Subcutaneous abdominal adipose tissue (tissue), 5 donors: ENCODE data around the gene CXCL9.
"Not testable (repeated sequence)": the region's sequence is repeated elsewhere in the genome, so short reads cannot be mapped to it uniquely, and the experiment has no call there.

Experiments
- H3K27ac ChIP-seq: one replicate; pipeline ENCODE4 v1.7.0; 2013; ENCODE audit warnings: low read depth, mild to moderate bottlenecking, inconsistent platforms, low read length, moderate library complexity
- H3K27me3 ChIP-seq, 5 donors: one replicate each; pipeline ENCODE4 v1.7.0; 2013; ENCODE audit warnings: low read length in 5 of 5, inconsistent platforms in 1 of 5; ENCODE audit not compliant: control insufficient read depth in 5 of 5, insufficient read depth in 4 of 5
- H3K36me3 ChIP-seq, 5 donors: one replicate each; pipeline ENCODE4 v1.7.0; 2013; ENCODE audit warnings: low read length in 5 of 5; ENCODE audit not compliant: control insufficient read depth in 5 of 5, insufficient read depth in 5 of 5
- H3K4me1 ChIP-seq, 5 donors: one replicate each; pipeline ENCODE4 v1.7.0; 2013; ENCODE audit warnings: low read length in 5 of 5, mild to moderate bottlenecking in 3 of 5, moderate library complexity in 1 of 5; ENCODE audit not compliant: control insufficient read depth in 5 of 5, insufficient read depth in 5 of 5
- H3K4me3 ChIP-seq, 5 donors: one replicate each; pipeline ENCODE4 v1.7.0; 2013; ENCODE audit warnings: low read length in 5 of 5, low read depth in 1 of 5
- H3K9ac ChIP-seq, 5 donors: one replicate each; pipeline ENCODE4 v1.7.0; 2013; ENCODE audit warnings: low read length in 5 of 5, mild to moderate bottlenecking in 4 of 5, moderate library complexity in 3 of 5
- H3K9me3 ChIP-seq, 5 donors: one replicate each; pipeline ENCODE4 v1.7.0; 2013; ENCODE audit warnings: low read length in 5 of 5; ENCODE audit not compliant: control insufficient read depth in 5 of 5
- donor health status: healthy.
- donor health status: healthy.
- donor health status: healthy.
- donor health status: healthy.
- donor health status: healthy.

CXCL9 gene

DNA sequence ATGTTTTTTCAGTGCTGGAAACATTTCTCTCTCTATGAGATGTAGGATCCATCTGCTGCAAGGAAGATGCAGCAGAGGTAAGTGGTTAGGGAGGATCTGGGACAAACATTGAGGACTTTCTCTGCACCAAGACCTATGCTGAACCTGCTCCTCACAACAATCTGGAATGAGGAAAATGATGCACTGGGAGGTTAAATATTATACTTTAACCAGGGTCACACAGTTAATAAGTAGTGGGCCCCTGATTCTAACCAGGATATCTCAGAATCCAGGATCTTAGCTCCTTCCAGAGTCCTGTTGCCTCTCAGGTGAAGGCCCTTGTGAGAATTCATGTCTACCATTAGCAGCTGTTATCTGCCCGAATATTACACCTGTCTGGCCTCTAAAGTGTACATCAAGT lies 7.0 kb downstream of the CXCL9 start:
- Histone ChIP-seq H3K27me3 (no peaks in the 10 kb centered on the region), H3K36me3 (no peaks in the 10 kb centered on the region), H3K4me3 (no peak overlapping the region), H3K9ac (no peak overlapping the region), H3K27ac (no peak overlapping the region), H3K4me1 (peaks cover 0 to 12% (median 0%) of the 10 kb centered on the region in 5 donors), H3K9me3 (no peaks in the 10 kb centered on the region)

DNA sequence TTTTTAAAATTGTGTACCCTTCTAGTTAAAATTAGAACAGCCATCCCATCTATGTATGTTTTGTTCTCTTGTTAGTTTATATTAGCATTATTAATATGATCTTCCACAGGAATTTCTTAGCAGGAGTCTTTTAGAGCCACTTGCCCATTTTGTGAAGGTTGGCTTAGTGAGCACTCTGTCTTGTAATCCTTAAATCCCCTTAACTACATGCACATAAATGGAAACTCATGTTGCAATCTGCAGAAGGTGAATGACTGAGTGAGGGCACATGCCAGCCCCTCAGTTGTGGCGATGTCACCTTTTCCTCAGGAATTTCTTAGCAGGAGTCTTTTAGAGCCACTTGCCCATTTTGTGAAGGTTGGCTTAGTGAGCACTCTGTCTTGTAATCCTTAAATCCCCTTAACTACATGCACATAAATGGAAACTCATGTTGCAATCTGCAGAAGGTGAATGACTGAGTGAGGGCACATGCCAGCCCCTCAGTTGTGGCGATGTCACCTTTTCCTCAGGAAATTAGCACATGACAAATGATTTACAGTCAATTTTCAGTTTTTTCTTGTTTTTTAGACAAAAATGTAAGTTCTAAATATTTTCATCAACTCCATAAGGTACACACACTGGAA lies 8.7 kb downstream of the CXCL9 start:
- not testable (repeated sequence) for H3K36me3 ChIP-seq, H3K9me3 ChIP-seq, H3K27ac ChIP-seq, H3K4me3 ChIP-seq, H3K9ac ChIP-seq, H3K27me3 ChIP-seq
- peaks cover 0 to 12% (median 0%) of the 10 kb centered on the region in 5 donors for H3K4me1 ChIP-seq

DNA sequence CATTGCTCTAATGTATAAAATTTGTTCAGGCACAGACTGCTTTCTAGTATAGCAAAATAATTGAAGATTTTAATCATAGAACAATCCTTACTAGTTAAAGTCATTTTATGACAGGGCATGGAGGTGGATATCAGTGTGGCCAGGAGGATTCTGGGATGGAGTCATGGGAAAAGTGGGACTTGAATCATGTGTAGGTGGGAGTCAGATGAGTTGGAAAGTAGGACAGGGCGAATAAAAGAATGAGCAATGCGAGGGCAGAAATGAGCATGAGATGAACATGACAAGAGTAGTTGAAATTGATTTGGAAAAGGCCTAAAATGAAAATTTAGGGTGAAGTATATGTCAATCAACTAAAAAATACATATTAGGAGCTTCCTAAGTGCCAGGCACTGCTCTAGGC lies 9.4 kb downstream of the CXCL9 start:
- H3K9ac ChIP-seq = no peak overlapping the region
- peaks cover 0 to 12% (median 0%) of the 10 kb centered on the region in 5 donors for H3K4me1 ChIP-seq

DNA sequence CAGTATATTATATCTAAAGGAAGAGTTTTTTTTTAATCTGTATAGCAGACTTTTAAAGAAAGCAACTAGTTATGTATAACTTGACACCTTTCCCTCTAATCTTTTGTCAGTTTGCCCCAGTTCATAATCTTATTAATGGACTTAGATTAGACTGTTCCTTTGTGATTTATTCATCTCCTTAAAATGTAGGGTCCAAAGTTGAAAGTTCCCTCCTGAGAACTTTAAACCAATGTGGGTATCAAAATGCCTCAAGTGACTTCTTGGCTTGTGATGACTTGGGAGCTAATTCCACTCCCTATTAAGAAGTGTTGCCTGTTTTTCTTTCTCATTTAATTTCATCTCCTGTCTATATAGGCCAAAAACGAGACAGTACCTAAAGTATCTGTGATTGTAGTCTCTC lies 10.2 kb downstream of the CXCL9 start:
- Histone ChIP-seq H3K9me3 (no peaks in the 10 kb centered on the region), H3K4me1 (peaks cover 0 to 5% (median 0%) of the 10 kb centered on the region in 5 donors), H3K27me3 (no peaks in the 10 kb centered on the region), H3K36me3 (no peaks in the 10 kb centered on the region), H3K27ac (no peak overlapping the region), H3K4me3 (no peak overlapping the region), H3K9ac (no peak overlapping the region)

More for the DNA sequence above, 9.4 kb downstream of the CXCL9 start:
- Histone ChIP-seq H3K9me3 (no peaks in the 10 kb centered on the region), H3K27ac (no peak overlapping the region), H3K4me3 (no peak overlapping the region), H3K36me3 (no peaks in the 10 kb centered on the region), H3K27me3 (no peaks in the 10 kb centered on the region)

DNA sequence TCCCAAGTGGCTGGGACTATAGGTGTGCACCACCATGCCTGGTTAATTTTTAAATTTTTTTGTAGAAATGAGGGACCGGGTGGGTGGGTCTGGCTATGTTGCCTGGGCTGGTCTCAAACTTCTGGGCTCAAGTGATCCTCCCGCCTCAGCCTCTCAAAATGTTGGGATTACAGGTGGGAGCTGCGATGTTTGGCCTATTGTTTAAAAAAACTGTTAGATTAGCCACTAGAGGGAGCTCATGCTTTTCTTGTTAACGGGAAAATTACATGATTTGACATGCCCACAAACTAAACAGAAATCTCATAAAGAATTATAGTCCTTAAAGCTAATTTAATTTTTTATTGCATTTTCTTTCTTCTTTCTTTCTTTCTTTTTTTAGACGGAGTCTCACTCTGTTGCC lies 11.6 kb downstream of the CXCL9 start:
- Histone ChIP-seq H3K9ac (no peak overlapping the region), H3K27ac (no peak overlapping the region), H3K36me3 (no peaks in the 10 kb centered on the region), H3K9me3 (no peaks in the 10 kb centered on the region), H3K27me3 (no peaks in the 10 kb centered on the region), H3K4me1 (peaks cover 0 to 6% (median 4%) of the 10 kb centered on the region in 5 donors), H3K4me3 (no peak overlapping the region)

DNA sequence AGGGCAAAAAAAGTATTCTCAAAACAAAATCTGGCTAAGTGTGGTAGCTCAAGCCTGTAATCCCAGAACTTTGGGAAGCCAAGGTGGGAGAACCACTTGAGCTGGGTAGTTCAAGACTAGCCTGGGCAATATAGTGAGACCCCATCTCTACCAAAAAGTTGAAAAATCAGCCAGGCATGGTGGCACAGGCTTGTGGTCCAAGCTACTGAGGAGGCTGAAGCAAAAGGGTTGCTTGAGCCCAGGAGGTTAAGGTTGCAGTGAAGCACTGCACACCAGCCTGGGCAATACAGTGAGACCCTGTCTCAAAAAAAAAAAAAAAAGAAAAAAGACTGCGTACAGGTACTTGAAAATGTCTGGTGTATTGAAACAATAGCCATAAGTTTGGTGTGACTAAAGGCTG lies 14.8 kb downstream of the CXCL9 start:
- Histone ChIP-seq H3K4me3 (no peak overlapping the region), H3K27ac (no peak overlapping the region), H3K4me1 (peaks cover 0 to 30% (median 25%) of the 10 kb centered on the region in 5 donors), H3K27me3 (no peaks in the 10 kb centered on the region), H3K9ac (no peak overlapping the region), H3K9me3 (no peaks in the 10 kb centered on the region), H3K36me3 (no peaks in the 10 kb centered on the region)

DNA sequence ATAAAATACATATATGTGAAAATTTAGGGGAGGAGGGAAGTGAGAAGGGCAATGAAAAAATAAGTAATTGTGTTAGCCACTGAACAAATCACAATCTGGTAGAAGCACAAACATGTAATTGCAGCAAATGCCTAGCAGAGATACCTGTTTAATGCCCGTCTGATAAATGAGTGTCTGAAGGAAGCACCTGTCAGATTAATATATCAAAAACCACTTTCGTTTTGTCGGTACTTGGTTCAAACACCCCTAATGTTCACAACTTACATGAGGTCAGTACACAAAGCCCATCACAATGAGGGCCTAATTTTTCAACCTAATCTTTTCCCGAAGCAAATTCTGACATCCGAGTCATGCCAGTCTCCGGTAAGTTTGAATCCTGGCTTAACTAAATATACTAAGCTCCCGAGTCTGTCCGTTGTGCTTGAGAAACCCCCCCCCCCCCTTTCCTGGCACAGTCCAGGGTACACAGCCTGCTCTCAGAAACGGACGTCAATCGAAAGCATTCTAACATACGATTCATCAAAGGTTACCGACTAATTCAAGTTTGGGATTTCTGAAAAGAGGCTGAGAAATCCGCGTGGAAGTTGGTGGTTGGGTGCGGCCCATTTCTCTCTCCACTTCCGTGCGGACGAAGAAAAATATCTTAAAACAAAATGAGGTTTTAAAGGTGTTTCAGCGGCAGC lies 17.3 kb downstream of the CXCL9 start:
- Histone ChIP-seq H3K9ac (peak overlapping the region; percentile 70 to 92 (median 88)), H3K4me1 (peaks cover 0 to 30% (median 25%) of the 10 kb centered on the region in 5 donors), H3K9me3 (no peaks in the 10 kb centered on the region), H3K27ac (peak overlapping the region; percentile 51), H3K36me3 (no peaks in the 10 kb centered on the region), H3K4me3 (peak overlapping the region; percentile 88 to 92 (median 91)), H3K27me3 (no peaks in the 10 kb centered on the region)

DNA sequence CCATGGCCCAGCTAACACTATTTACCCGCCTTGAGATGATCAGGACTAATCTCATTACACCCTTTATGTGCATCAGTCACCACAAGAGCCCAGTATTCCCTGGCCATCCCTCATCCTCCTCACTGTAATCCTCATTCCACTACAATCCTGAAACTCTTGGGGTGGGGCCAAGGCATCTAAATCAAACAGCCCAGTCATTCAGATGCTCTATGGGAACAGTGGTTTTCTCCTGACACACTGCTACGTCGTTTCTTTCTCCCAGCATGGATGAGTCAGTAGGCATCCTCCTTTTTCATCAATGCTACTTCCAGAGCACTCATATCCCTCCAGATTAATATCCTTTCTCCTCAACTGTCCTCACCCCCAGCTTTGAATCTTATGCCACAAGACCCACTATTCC lies 22.2 kb downstream of the CXCL9 start:
- Histone ChIP-seq H3K27ac (no peak overlapping the region), H3K4me1 (peaks cover 0 to 21% (median 17%) of the 10 kb centered on the region in 5 donors), H3K36me3 (peaks cover 9 to 21% (median 17%) of the 10 kb centered on the region in 5 donors), H3K27me3 (no peaks in the 10 kb centered on the region), H3K4me3 (no peak overlapping the region), H3K9me3 (no peaks in the 10 kb centered on the region), H3K9ac (no peak overlapping the region)

DNA sequence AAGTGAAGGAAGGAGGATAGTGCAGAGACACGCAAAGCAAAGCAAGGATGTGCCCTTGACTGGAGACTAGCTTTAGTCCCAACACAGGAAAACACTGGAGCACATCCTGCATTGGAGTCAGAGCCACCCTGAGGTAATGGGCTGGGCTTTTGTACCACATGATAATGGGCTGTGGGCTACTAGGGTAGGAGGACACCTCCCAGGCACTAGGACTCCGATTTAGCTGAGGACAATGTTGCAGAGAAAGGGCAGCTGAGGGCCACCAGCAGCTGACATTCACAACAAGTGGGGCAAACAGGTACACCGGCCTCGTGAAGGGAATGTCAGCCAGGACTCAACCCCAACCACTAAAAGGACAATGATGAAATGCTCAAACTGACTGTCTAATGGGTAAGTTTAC lies 26.7 kb downstream of the CXCL9 start:
- Histone ChIP-seq H3K27me3 (no peaks in the 10 kb centered on the region), H3K4me1 (no peaks in the 10 kb centered on the region), H3K9ac (no peak overlapping the region), H3K36me3 (peaks cover 35 to 48% (median 46%) of the 10 kb centered on the region in 5 donors), H3K9me3 (peaks cover 0 to 5% (median 0%) of the 10 kb centered on the region in 5 donors), H3K27ac (no peak overlapping the region), H3K4me3 (no peak overlapping the region)

DNA sequence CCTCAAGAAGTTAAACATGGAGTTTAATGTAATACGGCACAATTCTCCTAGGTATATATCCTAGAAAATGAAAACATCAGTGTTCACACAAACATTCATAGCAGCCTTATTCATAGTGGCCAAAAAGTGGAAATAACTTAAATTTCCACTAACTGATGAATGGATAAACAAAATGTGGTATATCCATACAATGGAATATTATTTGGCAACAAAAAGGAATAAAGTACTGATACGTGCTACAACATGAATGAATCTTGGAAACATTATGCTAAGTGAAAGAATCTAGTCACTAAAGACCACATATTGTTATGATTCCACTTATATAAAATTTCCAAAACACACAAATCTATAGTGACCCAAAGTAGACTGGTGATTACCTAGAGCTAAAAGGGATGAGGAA lies 31.1 kb downstream of the CXCL9 start:
- H3K27me3 ChIP-seq = no peaks in the 10 kb centered on the region
- peaks cover 0 to 5% (median 0%) of the 10 kb centered on the region in 5 donors for H3K9me3 ChIP-seq
- H3K36me3 ChIP-seq = peaks cover 48 to 79% (median 69%) of the 10 kb centered on the region in 5 donors
- H3K4me1 ChIP-seq = no peaks in the 10 kb centered on the region
- H3K27ac ChIP-seq = no peak overlapping the region
- H3K9ac ChIP-seq = no peak overlapping the region
- no peak overlapping the region for H3K4me3 ChIP-seq
